Measurements from ENCODE around the gene AADAT.
"Not testable (repeated sequence)": the region's sequence is repeated elsewhere in the genome, so short reads cannot be mapped to it uniquely, and the experiment has no call there.

Gene AADAT

GRCh38 chr4:170090352-170091052, 746 bp upstream of the AADAT start:
- DNase-seq (ENCODE audit: low read depth in 2 of 2): no peak

- DNase-seq (ENCODE audit: low read depth in 2 of 2): no peak
Observed at GRCh38 chr4:170089274-170089667, 485 bp downstream of the AADAT start.

- DNase-seq (ENCODE audit: low read depth in 2 of 2): no peak
Observed at GRCh38 chr4:170088716-170089115, 1.0 kb downstream of the AADAT start.

GRCh38 chr4:170087163-170087700, 2.5 kb downstream of the AADAT start:
- DNase-seq (ENCODE audit: low read depth in 2 of 2): no peak

GRCh38 chr4:170083541-170083940, 6.2 kb downstream of the AADAT start:
- DNase-seq (ENCODE audit: low read depth in 2 of 2): no peak

GRCh38 chr4:170080496-170080895, 9.3 kb downstream of the AADAT start:
- no peak for DNase-seq (ENCODE audit: low read depth in 2 of 2)

GRCh38 chr4:170079981-170080380, 9.8 kb downstream of the AADAT start:
- DNase-seq (ENCODE audit: low read depth in 2 of 2): no peak

- no peak for DNase-seq (ENCODE audit: low read depth in 2 of 2)
Observed at GRCh38 chr4:170071196-170071595, 18.6 kb downstream of the AADAT start.

GRCh38 chr4:170068438-170069128, 21.2 kb downstream of the AADAT start:
- DNase-seq (ENCODE audit: low read depth in 2 of 2): no peak

GRCh38 chr4:170059421-170059820, 30.3 kb downstream of the AADAT start:
- no peak for DNase-seq (ENCODE audit: low read depth in 2 of 2)

GRCh38 chr4:170058826-170059225, 30.9 kb downstream of the AADAT start:
- DNase-seq (ENCODE audit: low read depth in 2 of 2): no peak

GRCh38 chr4:170057866-170058265, 31.9 kb downstream of the AADAT start:
- DNase-seq (ENCODE audit: low read depth in 2 of 2): no peak

- no peak for DNase-seq (ENCODE audit: low read depth in 2 of 2)
Observed at GRCh38 chr4:170052919-170053318, 36.8 kb downstream of the AADAT start.

GRCh38 chr4:170051402-170051801, 38.4 kb downstream of the AADAT start:
- DNase-seq (ENCODE audit: low read depth in 2 of 2): no peak

GRCh38 chr4:170049766-170050165, 40.0 kb downstream of the AADAT start:
- no peak for DNase-seq (ENCODE audit: low read depth in 2 of 2)

- DNase-seq (ENCODE audit: low read depth in 2 of 2): no peak
Observed at GRCh38 chr4:170047771-170048354, 41.9 kb downstream of the AADAT start.

GRCh38 chr4:170046156-170046555, 43.6 kb downstream of the AADAT start:
- not testable (repeated sequence) for DNase-seq (ENCODE audit: low read depth in 2 of 2)

GRCh38 chr4:170040031-170040680, 49.6 kb downstream of the AADAT start:
- DNase-seq (ENCODE audit: low read depth in 2 of 2): no peak

- DNase-seq (ENCODE audit: low read depth in 2 of 2): no peak
Observed at GRCh38 chr4:170038769-170039168, 51.0 kb downstream of the AADAT start.

- DNase-seq (ENCODE audit: low read depth in 2 of 2): no peak
Observed at GRCh38 chr4:170038232-170038631, 51.5 kb downstream of the AADAT start.

GRCh38 chr4:170037481-170037880, 52.3 kb downstream of the AADAT start:
- DNase-seq (ENCODE audit: low read depth in 2 of 2): no peak

- no peak for DNase-seq (ENCODE audit: low read depth in 2 of 2)
Observed at GRCh38 chr4:170035845-170036244, 53.9 kb downstream of the AADAT start.
